ENCODE results near the gene AGBL2. TPM values are rescaled to one million over a fixed set of nuclear protein-coding genes. Genes with fewer than 3 reads are reported as not detected.
"Not testable (repeated sequence)": the region's sequence is repeated elsewhere in the genome, so short reads cannot be mapped to it uniquely, and the experiment has no call there.

AGBL2 gene
- total RNA-seq, 2 experiments from 2014 or later: 2.9 to 3.4 TPM

DNA sequence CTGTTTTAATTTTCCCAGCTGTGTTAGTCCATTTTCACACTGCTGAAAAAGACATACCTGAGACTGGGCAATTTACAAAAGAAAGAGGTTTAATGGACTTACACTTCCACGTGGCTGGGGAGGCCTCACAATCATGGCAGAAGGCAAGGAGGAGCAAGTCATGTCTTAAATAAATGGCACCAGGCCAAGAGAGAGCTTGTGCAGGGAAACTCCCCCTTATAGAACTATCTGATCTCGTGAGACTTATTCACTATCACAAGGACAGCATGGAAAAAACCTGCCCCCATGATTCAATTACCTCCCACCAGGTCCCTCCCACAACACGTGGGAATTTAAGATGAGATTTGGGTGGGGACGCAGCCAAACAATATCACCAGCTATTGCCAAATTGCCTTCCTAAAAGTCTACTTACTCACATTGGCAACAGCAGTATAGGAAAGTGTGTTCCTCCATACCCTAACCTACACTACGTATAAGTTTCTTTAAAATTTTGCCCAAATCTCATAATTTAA, 7.8 kb downstream of the AGBL2 start:
- CTCF ChIA-PET: interaction anchor here (0.6 to 0.7 kb wide), 2 partner anchors 60 to 80 kb away, joined by 3 read pairs; no protein-coding TSS in a partner anchor
- POLR2A ChIA-PET: not testable (repeated sequence)

DNA sequence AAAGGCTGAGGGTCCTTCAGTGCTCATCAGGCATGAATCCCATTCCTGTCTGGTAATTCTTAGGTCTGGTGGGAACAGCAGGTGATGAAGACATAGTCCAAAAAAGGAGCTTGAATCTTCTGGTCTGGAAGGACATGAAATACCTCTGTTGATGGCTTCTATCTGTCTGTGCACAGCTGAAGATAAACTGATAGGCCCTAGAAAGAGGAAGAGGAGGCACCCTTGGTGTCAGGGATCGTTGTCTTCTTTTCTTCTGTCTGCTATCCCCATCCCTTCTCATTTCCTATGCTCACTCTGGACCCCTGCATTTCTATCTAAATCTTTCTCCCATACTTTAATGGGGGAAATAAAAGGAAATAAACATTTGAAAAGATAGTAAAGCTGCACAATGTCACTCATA, 9.4 kb downstream of the AGBL2 start:
- ChIA-PET POLR2A (no interaction called here), CTCF (no interaction called here)

DNA sequence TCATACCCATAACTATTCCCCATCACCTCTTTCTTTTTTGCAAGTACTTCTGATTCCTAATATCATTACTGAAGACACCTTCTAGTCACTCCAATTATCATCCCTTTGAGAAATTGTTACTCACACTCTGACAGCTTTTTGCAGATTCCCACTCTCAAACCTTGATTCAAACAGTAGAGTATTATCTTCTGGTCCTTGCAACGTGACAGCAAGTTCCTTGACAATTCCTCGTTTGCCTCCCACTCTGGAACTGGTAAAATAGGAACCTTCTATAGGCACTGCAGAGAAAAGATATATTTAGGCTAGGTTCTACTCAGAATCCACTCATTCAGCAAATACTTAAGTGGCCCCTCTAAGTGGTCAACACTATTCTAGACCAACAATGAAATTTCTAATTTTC, 23.2 kb downstream of the AGBL2 start:
- ChIA-PET POLR2A (no interaction called here), CTCF (interaction anchor here (0.7 kb wide), 1 partner anchor 47 kb away, joined by 3 read pairs; no protein-coding TSS in a partner anchor)

DNA sequence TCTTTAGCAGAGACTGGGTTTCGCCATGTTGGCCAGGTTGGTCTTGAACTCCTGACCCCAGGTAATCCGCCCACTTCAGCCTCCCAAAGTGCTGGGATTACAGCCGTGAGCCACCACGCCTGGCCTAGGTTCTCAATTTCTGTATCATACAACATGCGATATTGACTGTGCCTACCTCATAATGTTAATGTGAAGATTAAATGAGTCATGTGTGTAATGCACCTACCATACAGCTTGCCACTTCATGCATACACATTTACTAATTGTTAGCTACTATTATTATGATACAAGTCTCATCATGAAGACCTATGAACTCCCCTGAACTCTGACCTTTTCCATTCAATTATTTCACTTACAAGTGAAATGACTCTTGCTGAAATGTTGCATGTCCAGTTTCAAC, 25.7 kb downstream of the AGBL2 start:
- ChIA-PET POLR2A (no interaction called here), CTCF (no interaction called here)

DNA sequence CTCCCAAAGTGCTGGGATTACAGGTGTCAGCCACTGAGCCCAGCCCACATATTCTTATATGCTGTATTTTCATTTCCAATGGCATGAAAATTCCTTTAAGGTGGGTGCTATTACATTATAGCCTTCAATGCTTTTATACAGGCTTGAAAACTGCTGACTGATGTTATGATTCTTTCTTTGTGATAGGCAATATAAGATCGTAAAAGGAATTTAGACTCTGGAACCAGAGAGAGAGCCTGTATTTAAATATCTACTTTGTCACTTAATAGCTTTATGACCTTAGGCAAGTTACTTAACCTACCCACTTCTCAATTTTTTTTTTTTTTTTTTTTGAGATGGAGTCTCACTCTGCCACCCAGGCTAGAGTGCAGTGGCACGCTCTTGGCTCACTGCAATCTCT, 26.2 kb downstream of the AGBL2 start:
- ChIA-PET POLR2A (no interaction called here), CTCF (interaction anchor here (0.7 kb wide), 1 partner anchor 26 kb away, joined by 3 read pairs; no protein-coding TSS in a partner anchor)

DNA sequence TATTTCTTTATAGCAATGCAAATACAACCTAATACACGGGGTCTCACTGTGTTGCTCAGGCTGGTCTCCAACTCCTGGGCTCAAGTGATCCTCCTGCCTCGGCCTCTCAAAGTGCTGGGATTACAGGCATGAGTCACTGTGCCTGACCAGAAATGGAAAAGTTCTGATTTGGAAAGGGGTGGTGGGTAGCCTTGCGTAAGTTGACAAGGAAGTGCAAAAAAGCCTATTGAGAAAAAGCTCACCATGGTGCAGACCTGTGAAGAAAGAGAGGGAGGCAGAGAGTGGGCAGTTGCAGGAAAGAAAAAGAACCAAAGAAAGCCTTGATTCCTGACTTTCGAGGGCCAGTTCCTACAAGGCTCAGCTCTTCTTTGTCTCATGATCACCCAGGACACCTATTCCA, 27.1 kb downstream of the AGBL2 start:
- POLR2A ChIA-PET: no interaction called here
- CTCF ChIA-PET: no interaction called here

DNA sequence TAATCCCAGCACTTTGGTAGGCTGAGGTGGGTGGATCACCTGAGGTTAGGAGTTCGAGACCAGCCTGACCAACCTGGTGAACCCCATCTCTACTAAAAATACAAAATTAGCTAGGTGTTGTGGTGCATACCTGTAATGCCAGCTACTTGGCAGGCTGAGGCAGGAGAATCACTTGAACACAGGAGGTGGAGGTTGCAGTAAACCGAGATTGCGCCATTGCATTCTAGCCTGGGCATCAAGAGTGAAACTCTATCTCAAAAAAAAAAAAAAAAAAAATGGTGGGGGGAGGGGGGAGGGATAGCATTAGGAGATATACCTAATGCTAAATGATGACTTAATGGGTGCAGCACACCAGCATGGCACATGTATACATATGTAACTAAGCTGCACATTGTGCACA, 28.5 kb downstream of the AGBL2 start:
- POLR2A ChIA-PET: interaction anchor here (0.7 kb wide), 1 partner anchor 48 kb away, joined by 7 read pairs; no protein-coding TSS in a partner anchor
- CTCF ChIA-PET: interaction anchor here (0.9 kb wide), 1 partner anchor 224 kb away, joined by 3 read pairs; no protein-coding TSS in a partner anchor

DNA sequence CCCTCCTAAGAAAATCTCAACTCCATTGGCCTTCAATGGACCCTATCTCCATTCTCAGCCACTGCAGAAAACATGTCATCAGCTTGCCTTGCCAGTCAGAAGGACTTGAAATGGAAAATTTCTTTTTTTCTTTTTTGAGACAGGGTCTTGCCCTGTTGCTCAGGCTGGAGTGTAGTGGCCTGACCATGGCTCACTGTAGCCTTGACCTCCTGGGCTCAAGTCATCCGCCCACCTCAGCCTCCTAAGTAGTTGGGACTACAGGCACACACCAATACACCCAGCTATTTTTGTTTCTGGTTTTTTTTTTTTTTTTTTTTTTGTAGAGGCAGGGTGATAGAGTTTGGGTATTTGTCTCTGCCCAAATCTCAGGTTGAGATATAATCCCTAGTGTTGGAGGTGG, 29.0 kb downstream of the AGBL2 start:
- CTCF ChIA-PET: no interaction called here
- POLR2A ChIA-PET: interaction anchor here (0.6 kb wide), 1 partner anchor 68 kb away, joined by 5 read pairs; no protein-coding TSS in a partner anchor

DNA sequence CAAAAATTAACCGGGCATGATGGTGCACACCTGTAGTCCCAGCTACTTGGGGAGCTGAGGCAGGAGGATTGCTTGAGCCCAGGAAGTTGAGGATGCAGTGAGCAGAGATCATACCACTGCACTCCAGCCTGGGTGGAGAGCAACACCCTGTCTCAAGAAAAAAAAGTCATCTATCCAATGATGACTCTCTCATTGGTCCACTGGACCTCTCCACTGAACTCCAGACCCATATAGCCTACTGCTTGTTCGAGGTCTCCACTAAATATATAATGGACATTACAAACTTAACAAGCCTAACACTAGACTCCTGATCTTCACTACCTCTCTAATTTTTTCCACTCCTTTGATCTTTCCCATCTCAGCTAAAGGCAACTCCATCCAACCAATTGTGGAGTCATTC, 39.3 kb downstream of the AGBL2 start:
- POLR2A ChIA-PET: no interaction called here
- CTCF ChIA-PET: interaction anchor here (0.6 kb wide), 1 partner anchor 77 kb away, joined by 3 read pairs; no protein-coding TSS in a partner anchor

DNA sequence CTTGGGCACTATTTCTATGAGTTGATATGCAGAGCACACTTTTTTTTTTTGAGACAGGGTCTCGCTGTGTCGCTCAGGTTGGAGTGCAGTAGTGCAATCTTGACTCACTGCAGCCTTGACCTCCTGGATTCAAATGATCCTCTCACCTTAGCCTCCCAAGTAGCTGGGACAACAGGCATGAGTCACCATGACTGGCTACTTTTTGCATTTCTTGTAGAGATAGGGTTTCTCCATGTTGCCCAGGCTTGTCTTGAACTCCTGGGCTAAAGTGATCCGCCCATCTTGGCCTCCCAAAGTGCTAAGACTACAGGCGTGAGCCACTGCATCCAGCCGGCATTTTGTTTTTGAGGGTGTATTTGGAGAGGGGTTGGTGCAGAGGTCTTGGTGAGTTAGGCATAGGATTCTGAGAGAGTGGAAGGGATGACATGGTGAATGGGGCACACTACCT, 42.9 kb downstream of the AGBL2 start:
- ChIA-PET POLR2A (no interaction called here), CTCF (no interaction called here)

DNA sequence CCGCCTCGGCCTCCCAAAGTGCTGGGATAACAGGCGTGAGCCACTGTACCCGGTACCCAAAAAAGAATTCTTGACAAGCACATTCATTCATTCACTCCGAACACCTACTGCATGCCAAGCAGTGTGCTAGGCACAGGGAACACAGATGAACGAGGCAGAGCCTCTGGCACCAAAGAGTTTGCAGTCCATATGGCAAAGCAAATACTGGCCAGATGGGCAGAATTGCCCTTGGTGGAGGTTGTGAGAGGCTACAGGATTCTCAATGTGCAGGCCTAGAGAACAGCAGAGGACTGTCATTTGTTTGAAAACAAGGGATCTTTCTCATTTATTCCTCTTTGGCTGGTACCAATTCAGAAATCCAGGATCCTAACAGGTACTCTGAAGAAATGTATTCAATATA, 45.3 kb downstream of the AGBL2 start:
- ChIA-PET POLR2A (no interaction called here), CTCF (no interaction called here)

DNA sequence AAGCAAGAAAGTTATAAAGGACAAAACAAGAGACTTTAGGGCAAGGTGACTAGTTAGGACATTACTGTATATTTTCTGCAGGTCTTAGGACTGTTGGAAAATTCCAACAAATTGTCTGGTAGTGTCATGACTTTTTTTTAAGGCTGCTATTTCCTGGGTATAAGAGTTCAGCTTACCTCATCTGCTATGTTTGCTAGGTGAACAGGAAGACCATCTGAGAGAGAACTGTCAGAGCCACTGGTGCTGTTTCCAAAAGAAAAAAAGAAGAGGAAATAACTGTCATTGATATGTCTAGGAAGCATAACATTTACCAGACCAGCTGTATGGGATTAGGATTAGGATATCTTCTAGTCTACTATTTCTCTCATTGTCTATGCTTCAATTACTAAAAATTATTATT, 46.5 kb downstream of the AGBL2 start:
- POLR2A ChIA-PET: no interaction called here
- CTCF ChIA-PET: no interaction called here

DNA sequence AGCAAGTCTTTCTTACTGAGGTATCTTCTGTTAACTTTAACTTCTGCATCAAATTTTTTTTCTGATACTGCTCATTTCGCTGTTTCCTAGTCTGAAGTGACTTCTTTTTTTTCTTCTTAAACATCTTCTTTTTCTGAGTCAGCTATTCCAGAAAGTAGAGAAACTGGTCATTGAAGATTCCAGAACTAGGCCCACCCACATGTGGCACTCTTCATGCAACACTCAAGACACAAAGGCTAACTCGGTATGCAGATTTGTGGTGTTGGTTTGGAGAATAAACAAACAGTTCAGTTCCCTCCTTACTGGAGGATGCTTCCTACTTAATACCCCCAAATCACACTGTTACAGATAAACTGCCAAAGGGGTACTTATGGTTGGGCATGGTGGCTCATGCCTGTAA, 47.6 kb downstream of the AGBL2 start:
- ChIA-PET POLR2A (no interaction called here), CTCF (no interaction called here)

DNA sequence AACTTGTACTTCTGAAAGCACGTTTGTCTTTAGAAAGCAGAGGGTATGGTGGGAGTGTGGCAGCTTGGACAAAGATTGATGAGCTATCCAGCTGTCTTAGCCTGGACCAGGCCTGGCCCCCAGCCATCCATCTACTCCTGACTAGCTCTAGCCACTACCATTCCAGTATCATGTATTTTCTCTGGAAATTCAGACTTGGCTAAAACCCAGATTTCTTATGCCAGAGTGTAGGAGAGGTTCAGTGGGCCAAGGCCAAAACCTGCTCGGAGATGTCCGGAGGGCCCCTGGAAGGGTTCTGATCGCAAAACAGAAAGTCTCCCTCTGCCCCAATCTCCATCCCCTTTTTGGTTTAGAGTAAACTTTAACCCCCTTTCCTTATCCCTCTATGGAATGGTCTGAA, 48.0 kb downstream of the AGBL2 start:
- ChIA-PET POLR2A (no interaction called here), CTCF (no interaction called here)

DNA sequence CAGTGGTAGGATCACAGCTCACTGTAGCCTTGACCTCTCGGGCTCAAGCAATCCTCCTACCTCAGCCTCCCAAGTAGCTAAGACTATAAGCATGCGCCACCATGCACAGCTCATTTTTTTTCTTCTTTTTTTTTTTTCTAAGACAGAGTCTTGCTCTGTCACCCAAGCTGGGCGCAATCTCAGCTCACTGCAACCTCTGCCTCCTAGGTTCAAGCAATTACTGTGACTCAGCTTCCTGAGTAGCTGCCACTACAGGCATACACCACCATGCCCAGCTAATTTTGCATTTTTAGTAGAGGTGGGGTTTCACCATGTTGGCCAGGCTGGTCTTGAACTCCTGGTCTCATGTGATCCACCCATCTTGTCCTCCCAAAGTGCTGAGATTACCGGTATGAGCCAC, 50.2 kb downstream of the AGBL2 start:
- CTCF ChIA-PET: not testable (repeated sequence)
- POLR2A ChIA-PET: interaction anchor here (0.6 kb wide), 1 partner anchor 116 kb away, joined by 11 read pairs; no protein-coding TSS in a partner anchor

DNA sequence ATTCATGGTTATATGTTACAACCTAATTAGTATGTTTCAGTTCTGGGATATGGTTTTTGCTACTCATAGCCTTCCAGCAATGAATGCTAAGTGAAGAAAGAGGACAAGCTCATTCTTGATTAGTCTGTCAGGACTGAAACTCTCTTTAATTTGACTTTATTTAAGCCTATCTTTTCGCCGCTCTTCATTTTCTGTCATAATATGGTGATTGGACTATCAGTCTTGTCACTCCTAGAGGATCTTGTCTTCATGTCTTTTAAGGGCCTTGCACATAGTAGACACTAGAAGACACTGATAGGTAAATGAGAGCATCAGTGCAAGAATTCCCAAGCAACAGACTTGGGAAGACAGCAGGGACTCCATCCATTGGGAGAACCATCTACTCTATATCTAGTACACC, 53.9 kb downstream of the AGBL2 start:
- ChIA-PET POLR2A (no interaction called here), CTCF (no interaction called here)

DNA sequence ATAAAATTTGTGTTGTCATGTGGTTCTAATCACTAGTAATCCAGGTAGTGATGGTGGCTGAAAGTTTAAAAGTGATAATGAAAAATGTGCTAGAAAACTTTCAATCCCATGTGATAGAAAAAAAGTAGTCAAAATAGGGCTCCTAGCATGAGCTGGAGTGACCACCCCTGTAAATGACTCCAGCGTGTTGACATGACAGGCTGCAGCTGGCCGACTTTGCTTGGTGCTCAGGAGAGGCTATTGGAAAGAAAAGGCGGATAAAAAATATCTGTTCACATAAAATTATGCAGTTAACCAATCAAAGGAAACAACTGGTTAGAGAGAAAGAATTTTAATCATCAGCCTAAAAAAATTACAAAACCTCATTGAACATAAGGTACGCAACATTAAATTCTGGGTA, 55.9 kb downstream of the AGBL2 start:
- ChIA-PET CTCF (no interaction called here), POLR2A (interaction anchor here (0.6 kb wide), 1 partner anchor 122 kb away, joined by 3 read pairs; no protein-coding TSS in a partner anchor)

DNA sequence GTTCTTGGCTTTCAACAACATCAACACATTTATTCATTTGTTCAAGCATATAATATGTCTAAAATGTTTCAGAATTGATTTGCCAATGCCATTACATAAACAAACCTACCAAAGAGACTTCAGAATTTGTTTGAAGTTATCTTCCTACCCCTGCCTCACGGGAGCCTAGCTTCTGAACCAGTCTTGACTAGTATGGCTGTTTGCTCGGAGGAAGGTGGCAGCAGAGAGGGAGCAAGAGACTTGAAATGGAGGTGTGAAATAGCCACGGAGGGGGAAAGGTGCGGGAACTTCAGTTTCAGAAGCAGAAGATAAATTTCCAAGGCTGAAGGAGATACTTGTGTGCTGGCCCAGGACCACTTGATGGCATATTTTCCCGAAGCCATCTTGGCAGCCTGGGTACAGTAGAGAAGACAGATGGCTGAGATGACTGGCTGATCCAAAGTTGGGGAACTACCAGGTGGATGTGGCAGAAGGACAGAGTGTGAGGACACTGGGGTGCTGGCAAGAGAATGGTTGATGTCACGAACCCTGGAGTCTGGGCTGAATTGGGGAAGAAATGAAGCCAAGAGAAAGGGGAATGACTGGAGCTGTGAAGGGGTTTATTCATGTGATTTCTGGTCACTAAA, 58.8 kb downstream of the AGBL2 start:
- POLR2A ChIA-PET: interaction anchor here (0.7 kb wide), 2 partner anchors 13 to 57 kb away, joined by 4 to 5 read pairs; no protein-coding TSS in a partner anchor
- CTCF ChIA-PET: no interaction called here

DNA sequence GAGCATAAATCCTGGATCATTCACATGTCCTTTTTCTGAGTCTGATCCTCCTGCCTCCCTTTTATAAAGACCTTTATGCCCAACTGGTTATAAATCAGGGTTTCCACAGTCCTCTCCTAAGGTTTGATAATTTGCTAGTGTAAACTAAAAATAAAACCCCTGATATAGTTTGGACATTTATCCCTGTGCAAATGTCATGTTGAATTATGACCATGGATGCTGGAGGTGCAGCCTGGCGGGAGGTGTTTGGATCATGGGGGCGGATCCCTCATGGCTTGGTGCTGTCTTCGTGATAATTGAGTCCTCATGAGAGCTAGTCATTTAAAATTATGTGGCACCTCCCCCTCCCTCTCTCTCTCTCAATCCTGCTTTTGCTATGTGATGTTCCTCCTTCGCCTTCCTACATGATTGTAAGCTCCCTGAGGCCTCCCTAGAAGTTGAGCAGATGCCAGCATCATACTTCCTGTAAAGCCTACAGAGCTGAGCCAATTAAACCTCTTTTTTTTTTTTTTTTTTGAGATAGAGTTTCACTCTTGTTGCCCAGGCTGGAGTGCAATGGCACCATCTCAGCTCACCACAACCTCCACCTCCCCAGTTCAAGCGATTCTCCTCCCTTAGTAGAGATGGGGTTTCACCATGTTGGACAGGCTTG, 63.2 kb downstream of the AGBL2 start:
- POLR2A ChIA-PET: no interaction called here
- CTCF ChIA-PET: interaction anchor here (0.5 to 0.6 kb wide), 2 partner anchors 208 to 733 kb away, joined by 3 read pairs; no protein-coding TSS in a partner anchor

DNA sequence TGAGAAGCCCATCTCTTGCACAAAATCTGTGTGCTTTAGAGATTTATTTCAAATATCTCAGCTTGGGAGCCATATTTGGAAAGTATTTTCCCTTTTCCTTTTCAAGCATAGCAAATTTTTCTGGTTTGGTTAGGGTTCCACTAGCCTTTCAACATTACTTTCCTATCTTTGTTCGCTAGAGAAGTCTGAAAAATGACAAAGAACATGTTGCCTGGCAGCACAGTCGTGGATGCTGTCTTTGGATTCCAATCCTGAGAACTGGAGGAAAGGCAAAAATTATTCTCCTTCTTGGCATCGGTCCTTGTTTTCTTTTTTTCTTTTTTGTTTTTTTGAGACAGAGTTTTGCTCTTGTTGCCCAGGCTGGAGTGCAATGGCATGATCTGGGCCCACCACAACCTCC, 65.9 kb downstream of the AGBL2 start:
- POLR2A ChIA-PET: no interaction called here
- CTCF ChIA-PET: no interaction called here

DNA sequence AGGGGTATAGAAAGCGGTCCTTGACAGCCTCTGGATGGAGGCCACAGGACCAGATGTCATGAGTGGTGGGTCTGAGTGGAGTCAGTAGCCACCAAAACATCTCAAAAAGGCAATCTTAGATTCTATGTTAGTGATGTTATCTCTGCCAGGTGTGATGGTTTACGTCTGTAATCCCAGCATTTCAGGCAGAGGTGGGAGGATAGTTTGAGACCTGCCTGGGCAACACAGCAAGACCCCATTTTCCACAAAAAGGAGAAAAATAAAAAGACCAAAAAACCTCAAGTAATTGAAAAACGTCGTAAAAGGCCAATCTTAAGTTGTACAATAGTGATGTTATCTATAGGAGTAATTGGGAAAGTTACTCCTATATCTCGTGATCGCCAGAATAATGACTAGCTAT, 69.2 kb downstream of the AGBL2 start:
- ChIA-PET POLR2A (no interaction called here), CTCF (no interaction called here)
